Large intestine (tissue), 12 donors: ENCODE data around the gene HSD11B1L. TPM values are rescaled to one million over a fixed set of nuclear protein-coding genes. Genes with fewer than 3 reads are reported as not detected.

Source experiments
- DNase-seq, 2 donors: peaks; one replicate each; pipeline versions ENCODE4 v3.0.0 to v3.0.0-alpha.2; 2013
- H3K27ac ChIP-seq: one replicate; pipeline ENCODE4 v1.5.1; 2013; ENCODE audit warnings: low read length
- H3K27me3 ChIP-seq: 2 replicates; pipeline ENCODE4 v1.6.1; 2013; ENCODE audit warnings: low read length; ENCODE audit not compliant: control insufficient read depth, insufficient read depth
- H3K36me3 ChIP-seq: 2 replicates; pipeline ENCODE4 v1.6.1; 2013; ENCODE audit warnings: low read length; ENCODE audit not compliant: control insufficient read depth, insufficient read depth
- H3K4me1 ChIP-seq: one replicate; pipeline ENCODE4 v1.6.1; 2013; ENCODE audit warnings: low read length; ENCODE audit not compliant: control insufficient read depth, insufficient read depth
- H3K4me3 ChIP-seq: one replicate; pipeline ENCODE4 v1.5.1; 2013; ENCODE audit warnings: low read length
- H3K9me3 ChIP-seq: one replicate; pipeline ENCODE4 v1.6.1; 2013; ENCODE audit warnings: mild to moderate bottlenecking, low read depth, low read length, moderate library complexity; ENCODE audit not compliant: control insufficient read depth
- WGBS: methylation state at CpG from one replicate; pipeline ENCODE4 v1.1.5; 2013; ENCODE audit warnings: low lambda C conversion rate; ENCODE audit not compliant: insufficient coverage; 5-methylcytosine and 5-hydroxymethylcytosine counted together
- long read RNA-seq, 11 donors: transcript quantifications; one replicate each; lab custom pipeline, GENCODE V29; 2026
- polyA plus RNA-seq: library from polyadenylated mRNA; unstranded; fragments of 120-200 nt; gene quantifications from one replicate; pipeline ENCODE4 v1.2.1, GENCODE V29; 2013

HSD11B1L gene, protein sequence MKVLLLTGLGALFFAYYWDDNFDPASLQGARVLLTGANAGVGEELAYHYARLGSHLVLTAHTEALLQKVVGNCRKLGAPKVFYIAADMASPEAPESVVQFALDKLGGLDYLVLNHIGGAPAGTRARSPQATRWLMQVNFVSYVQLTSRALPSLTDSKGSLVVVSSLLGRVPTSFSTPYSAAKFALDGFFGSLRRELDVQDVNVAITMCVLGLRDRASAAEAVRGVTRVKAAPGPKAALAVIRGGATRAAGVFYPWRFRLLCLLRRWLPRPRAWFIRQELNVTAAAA
- polyA plus RNA-seq, result 5.7 TPM
- long read RNA-seq, donor 1, partial matches to known transcripts, result 0 of 2 reads
- long read RNA-seq, donor 1, other reads (novel, unspliced or antisense), result 0 of 2 reads
- long read RNA-seq, donor 2, partial matches to known transcripts, result 0 of 2 reads
- long read RNA-seq, donor 2, other reads (novel, unspliced or antisense), result 0 of 2 reads
- long read RNA-seq, donor 3, result 0 reads
- long read RNA-seq, donor 4, partial matches to known transcripts, result 0 of 1 reads
- long read RNA-seq, donor 4, other reads (novel, unspliced or antisense), result 0 of 1 reads
- long read RNA-seq, donor 5, partial matches to known transcripts, result 0 of 2 reads
- long read RNA-seq, donor 5, other reads (novel, unspliced or antisense), result 0 of 2 reads
- long read RNA-seq, donor 6, result 0 reads
- long read RNA-seq, donor 7, partial matches to known transcripts, result 0 of 1 reads
- long read RNA-seq, donor 7, other reads (novel, unspliced or antisense), result 0 of 1 reads
- long read RNA-seq, donor 8, partial matches to known transcripts, result 0 of 1 reads
- long read RNA-seq, donor 8, other reads (novel, unspliced or antisense), result 0 of 1 reads
- long read RNA-seq, donor 9, partial matches to known transcripts, result 0 of 5 reads
- long read RNA-seq, donor 9, other reads (novel, unspliced or antisense), result 0 of 5 reads
- long read RNA-seq, donor 10, partial matches to known transcripts, result 0 of 5 reads
- long read RNA-seq, donor 10, other reads (novel, unspliced or antisense), result 0 of 5 reads
- long read RNA-seq, donor 11, partial matches to known transcripts, result 0 of 3 reads
- long read RNA-seq, donor 11, other reads (novel, unspliced or antisense), result 0 of 3 reads

DNA sequence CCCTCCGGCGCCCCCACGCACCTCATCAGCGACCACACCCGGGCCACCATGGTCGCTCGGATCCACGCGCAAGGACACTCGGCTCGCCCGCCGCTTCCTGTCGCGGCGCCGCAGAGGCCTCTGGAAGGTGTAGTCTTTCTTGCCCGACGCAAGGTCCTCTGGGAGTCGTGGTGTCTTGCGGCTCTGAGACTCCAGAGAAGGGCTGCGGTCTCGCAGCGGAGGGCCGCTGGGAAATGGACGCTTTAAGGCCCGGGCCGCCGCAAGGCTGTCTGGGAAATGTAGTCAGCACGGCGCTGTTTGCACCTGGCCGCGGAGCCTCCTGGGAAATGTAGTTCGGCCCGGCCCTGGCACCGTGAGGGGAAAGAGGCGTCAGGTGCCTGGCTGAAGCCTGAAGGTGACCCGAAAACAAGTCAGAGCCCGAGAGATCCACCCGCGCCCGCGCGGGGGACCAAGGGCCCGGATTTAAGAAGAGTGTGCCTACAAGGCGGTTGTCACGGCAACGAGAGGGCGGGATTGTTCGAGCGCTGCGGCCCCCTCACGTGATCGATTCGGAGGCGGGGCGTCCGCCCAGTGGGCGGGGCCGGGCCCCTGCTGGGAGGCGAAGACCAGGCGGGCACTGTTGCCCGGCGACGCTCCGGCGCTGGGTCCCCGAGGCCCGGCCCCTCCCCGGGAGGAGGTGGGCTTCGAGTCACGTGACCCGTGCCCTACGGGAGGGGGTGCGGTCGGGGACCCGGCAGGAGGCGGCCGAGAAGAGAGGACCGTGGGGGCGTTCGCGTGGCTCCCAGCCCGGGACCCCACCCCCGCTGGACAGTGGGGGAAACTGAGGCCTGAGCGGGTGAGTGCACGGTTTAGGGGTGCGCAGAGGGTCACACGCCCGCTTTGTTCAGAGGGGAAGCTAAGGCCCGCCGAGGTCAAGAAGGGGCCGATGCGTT, at the start of gene HSD11B1L, which contains the start of gene MICOS13:
HSD11B1L (plus strand) TSS at position 591 of the 932 bp plus-strand sequence. CDS start 3,806 bp downstream, outside the sequence.
MICOS13 (minus strand) TSS at position 80 of the 932 bp plus-strand sequence; CDS start at position 50, 30 bp downstream.
- peaks cover 5% of the 10 kb centered on the region for H3K36me3 ChIP-seq
- no peaks in the 10 kb centered on the region for H3K27me3 ChIP-seq
- peak; percentile 99 for DNase-seq
- H3K4me1 ChIP-seq, result peaks cover 9% of the 10 kb centered on the region
- H3K27ac ChIP-seq, result peak within 1 kb of the TSS; percentile 84
- H3K4me3 ChIP-seq, result peak within 1 kb of the TSS; percentile 96
- WGBS, result no CpG with 5 or more reads among the region's 94 CpGs
- no peaks in the 10 kb centered on the region for H3K9me3 ChIP-seq

DNA sequence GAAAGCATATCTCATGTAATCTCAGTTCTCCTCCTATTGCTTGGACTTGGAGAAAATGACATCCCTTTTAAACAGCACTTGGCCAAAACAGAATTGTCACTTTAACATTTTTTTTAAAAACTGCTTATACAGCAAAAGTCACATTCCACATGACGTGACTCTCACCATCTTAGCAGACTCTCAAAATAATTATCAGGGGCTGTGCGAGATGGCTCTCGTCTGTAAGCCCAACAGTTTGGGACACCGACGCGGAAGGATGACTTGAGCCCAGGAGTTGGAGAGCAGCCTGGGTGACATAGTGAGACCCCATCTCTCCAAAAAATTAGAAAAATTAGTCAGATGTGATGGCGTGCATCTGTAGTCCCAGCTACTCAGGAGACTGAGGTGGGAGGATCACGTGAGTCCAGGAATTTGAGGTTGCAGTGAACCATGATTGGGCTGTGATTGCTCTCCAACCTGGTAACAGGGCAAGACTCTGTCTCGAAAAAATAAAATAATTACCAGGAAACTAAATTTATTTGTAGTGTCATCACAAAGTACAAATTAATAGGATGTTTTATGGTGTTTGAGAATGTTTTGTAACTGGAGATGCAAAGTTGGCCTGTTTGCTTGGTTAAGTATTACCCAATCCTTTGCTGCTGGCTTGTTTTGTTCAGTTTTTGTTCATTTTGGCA, 49.1 kb upstream of the HSD11B1L start:
- Histone ChIP-seq H3K9me3 (no peaks in the 10 kb centered on the region), H3K27me3 (no peaks in the 10 kb centered on the region), H3K36me3 (peaks cover 42% of the 10 kb centered on the region), H3K4me3 (no peak overlapping the region), H3K27ac (no peak overlapping the region), H3K4me1 (peaks cover 7% of the 10 kb centered on the region)
- DNase-seq, result no peak
- WGBS, result no CpG with 5 or more reads among the region's 9 CpGs

DNA sequence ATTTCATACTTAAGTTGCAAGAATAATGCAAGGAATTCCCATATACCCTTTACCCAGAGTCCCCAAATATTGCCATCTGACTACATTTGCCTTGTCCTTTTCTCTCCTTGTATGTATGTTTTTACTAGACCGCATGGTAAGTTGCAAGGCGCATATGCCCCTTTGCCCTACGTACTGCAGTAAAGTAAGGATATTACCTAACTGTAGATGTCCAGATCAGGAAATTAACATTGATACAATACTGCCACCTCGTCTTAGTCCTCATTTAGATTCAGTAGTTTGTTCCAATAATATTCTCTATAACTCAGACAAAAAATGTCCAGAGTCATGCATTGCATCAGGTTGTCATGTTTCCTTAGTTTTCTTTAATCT, 48.6 kb upstream of the HSD11B1L start:
- Histone ChIP-seq H3K27me3 (no peaks in the 10 kb centered on the region), H3K27ac (no peak overlapping the region), H3K4me3 (no peak overlapping the region), H3K4me1 (peaks cover 3% of the 10 kb centered on the region), H3K36me3 (peaks cover 36% of the 10 kb centered on the region), H3K9me3 (no peaks in the 10 kb centered on the region)
- WGBS, result 67% methylated on average over 1 of the region's 4 CpGs
- DNase-seq, result no peak

DNA sequence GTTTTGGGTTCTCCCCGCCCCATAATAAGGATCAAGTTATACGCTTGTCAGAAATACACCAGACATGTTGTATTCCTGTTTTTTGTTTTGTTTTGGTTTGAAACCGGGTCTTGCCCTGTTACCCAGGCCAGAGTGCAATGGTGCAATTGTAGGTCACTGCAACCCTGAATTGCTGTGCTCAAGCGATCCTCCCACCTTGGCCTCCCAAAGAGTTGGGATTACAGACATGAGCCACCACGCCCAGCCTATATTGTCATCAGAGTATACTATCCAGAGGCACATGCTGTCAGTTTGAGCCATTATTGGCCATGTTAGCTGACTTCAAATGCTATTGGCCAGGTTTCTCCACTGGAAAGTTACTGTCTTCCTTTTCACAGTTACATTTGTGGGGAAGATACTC, 48.2 kb upstream of the HSD11B1L start:
- WGBS, result 67% methylated on average over 1 of the region's 5 CpGs
- no peak overlapping the region for H3K27ac ChIP-seq
- DNase-seq, result no peak
- H3K4me3 ChIP-seq, result no peak overlapping the region
- no peaks in the 10 kb centered on the region for H3K27me3 ChIP-seq
- H3K4me1 ChIP-seq, result peaks cover 3% of the 10 kb centered on the region
- peaks cover 32% of the 10 kb centered on the region for H3K36me3 ChIP-seq
- no peaks in the 10 kb centered on the region for H3K9me3 ChIP-seq

DNA sequence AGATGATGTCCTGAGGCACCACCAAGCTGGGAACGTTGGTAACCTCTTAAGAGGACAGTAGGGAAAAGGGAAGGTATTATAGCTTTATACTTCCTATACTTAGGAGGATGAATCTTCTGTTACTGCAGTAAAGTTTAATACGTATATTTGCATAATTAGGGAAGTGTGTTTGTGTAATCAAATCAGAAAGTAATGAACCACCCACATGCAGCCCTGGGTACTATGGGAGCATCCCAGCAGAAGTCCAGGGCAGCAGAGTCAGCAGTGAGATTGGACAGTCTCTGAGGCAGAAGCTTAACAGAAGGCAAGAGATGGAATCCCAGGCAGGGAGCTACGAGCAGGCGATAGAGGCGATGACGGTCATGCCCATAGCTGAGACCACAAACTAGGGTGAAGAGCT, 45.4 kb upstream of the HSD11B1L start:
- Histone ChIP-seq H3K4me1 (peaks cover 3% of the 10 kb centered on the region), H3K36me3 (peaks cover 11% of the 10 kb centered on the region), H3K27me3 (no peaks in the 10 kb centered on the region), H3K9me3 (no peaks in the 10 kb centered on the region), H3K27ac (no peak overlapping the region), H3K4me3 (no peak overlapping the region)
- DNase-seq, result no peak
- 100% methylated on average over 1 of the region's 6 CpGs for WGBS

DNA sequence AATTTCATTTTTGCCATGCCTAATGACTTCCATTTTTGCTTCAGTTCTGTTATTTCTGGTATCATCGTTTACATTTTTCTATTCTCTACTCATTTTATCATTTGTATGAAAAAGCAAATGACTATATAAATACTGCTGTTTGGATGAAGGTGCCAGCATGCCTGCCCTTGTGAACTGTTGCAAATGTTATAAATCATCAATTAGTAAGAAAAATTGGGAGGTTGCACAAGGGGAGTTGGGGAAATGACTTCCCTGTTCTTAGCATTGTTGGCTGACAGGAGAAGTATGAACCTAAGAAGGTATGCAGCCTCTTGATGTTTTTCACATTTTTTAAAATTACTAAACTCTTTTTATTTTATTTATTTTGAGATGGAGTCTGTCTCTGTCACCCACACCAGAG, 42.9 kb upstream of the HSD11B1L start:
- no peak for DNase-seq
- no peaks in the 10 kb centered on the region for H3K9me3 ChIP-seq
- H3K36me3 ChIP-seq, result peaks cover 25% of the 10 kb centered on the region
- no peak overlapping the region for H3K27ac ChIP-seq
- WGBS, result no CpG with 5 or more reads among the region's 1 CpG
- no peaks in the 10 kb centered on the region for H3K27me3 ChIP-seq
- no peak overlapping the region for H3K4me3 ChIP-seq
- peaks cover 3% of the 10 kb centered on the region for H3K4me1 ChIP-seq

DNA sequence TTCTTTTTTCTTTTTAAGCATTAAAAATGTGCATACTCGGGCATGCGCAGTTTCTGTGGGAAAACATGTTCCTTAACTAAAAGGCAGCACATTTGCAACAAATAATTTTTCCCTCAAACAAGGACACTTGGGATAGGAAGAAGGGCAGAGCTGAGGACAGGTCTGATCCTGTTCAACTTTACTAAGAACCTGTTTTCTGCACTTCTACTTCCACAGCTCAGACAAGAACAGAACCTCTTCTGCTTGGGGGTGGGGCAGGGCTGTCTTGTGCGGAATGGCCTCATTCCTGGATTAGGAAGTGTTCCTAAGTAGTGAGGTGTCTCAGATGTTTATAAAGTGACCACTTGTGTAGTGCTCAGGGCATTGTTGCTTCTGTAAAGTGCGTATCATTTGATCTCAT, 39.7 kb upstream of the HSD11B1L start:
- no peak overlapping the region for H3K27ac ChIP-seq
- no peaks in the 10 kb centered on the region for H3K27me3 ChIP-seq
- DNase-seq, result no peak
- WGBS, result 80% methylated on average over 2 of the region's 4 CpGs
- no peaks in the 10 kb centered on the region for H3K4me1 ChIP-seq
- H3K36me3 ChIP-seq, result peaks cover 46% of the 10 kb centered on the region
- no peak overlapping the region for H3K4me3 ChIP-seq
- H3K9me3 ChIP-seq, result no peaks in the 10 kb centered on the region

DNA sequence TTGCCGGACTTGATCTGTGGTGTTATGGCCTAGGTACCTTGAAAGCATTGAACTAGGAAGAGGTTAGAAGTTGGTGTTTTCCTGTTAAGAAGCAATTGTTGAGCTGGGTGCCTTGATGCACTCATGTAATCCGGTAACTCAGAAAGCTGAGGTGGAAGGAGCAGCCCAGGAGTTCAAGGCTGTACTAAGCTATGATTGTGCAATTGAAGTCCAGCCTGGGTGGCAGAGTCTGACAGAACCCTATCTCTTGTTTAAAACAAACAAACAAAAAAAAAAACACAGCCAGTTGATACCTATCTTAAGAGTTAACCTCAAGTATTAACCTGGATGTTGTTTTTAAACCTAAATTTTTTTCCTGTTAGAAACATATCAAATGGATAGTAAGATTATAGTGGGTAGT, 38.6 kb upstream of the HSD11B1L start:
- H3K9me3 ChIP-seq, result no peaks in the 10 kb centered on the region
- H3K4me1 ChIP-seq, result no peaks in the 10 kb centered on the region
- H3K27ac ChIP-seq, result no peak overlapping the region
- no peak overlapping the region for H3K4me3 ChIP-seq
- DNase-seq, result no peak
- no CpG with 5 or more reads among the region's 2 CpGs for WGBS
- peaks cover 56% of the 10 kb centered on the region for H3K36me3 ChIP-seq
- H3K27me3 ChIP-seq, result no peaks in the 10 kb centered on the region

DNA sequence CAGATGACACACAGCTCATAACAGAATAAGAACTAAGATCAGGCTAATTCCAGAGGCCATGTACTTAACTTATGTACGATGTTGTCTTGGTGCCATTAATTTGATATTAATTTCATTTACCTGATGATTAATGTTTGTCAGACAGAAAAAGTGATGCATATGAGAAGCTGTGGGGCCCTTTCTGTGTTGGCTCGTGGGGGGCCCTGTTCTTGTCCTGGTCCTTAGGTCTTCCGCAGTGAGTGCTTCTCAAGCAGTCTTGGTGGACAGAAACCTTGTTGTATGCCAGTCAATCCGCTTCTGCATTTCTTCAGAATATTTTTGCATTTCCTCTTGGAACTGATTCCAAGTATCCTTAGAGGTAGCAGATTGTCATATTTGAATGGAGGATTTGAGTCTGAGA, 37.8 kb upstream of the HSD11B1L start:
- peaks cover 65% of the 10 kb centered on the region for H3K36me3 ChIP-seq
- no CpG with 5 or more reads among the region's 4 CpGs for WGBS
- DNase-seq, result no peak
- H3K4me1 ChIP-seq, result no peaks in the 10 kb centered on the region
- H3K4me3 ChIP-seq, result no peak overlapping the region
- H3K27ac ChIP-seq, result no peak overlapping the region
- no peaks in the 10 kb centered on the region for H3K9me3 ChIP-seq
- no peaks in the 10 kb centered on the region for H3K27me3 ChIP-seq
